Measurements from ENCODE around the gene ENG.

DNA sequence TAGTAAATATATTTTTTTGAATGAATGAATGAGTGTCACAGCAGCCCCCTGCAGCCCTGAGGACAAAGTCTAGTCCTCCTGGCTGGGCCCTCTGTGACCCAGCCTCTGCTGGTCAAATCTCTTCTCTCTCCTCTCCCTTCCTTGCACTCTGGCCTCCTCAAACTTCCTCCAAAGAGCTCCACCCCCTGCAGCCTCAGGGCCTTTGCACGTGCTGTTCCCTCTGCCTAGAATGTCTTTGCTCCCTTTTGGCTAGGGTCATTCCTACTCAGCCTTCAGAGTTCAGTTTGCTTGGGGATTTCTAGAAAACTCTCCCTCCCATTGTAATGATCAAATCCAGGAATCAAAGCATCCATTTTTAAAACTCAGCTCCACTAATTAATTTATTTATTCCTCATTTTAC, 89.0 kb downstream of the ENG start:
- no peak for TF ChIP-seq ZNF274 (IDR thresholded peaks at IDR 0.05; ENCODE audit: low read depth, low read length)
- TF ChIP-seq YY1 (IDR thresholded peaks at IDR 0.05; ENCODE audit: insufficient read depth, insufficient read length) = no peak
- TF ChIP-seq SUZ12 (IDR thresholded peaks at IDR 0.05; ENCODE audit: extremely low read depth, insufficient read depth, insufficient read length) = no peak
